Stimulated activated CD8-positive, alpha-beta memory T cell treated with anti-CD3 and anti-CD28 coated beads, Interleukin-7, amount 100 ng/mL, for 24 hours (primary cell): ENCODE results near the gene CALCA.
"Not testable (repeated sequence)": the region's sequence is repeated elsewhere in the genome, so short reads cannot be mapped to it uniquely, and the experiment has no call there.

Source experiments
- DNase-seq: peaks from one replicate; pipeline ENCODE4 v3.0.0-alpha.2; 2020; ENCODE audit warnings: low read depth

Gene CALCA, protein sequence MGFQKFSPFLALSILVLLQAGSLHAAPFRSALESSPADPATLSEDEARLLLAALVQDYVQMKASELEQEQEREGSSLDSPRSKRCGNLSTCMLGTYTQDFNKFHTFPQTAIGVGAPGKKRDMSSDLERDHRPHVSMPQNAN

DNA sequence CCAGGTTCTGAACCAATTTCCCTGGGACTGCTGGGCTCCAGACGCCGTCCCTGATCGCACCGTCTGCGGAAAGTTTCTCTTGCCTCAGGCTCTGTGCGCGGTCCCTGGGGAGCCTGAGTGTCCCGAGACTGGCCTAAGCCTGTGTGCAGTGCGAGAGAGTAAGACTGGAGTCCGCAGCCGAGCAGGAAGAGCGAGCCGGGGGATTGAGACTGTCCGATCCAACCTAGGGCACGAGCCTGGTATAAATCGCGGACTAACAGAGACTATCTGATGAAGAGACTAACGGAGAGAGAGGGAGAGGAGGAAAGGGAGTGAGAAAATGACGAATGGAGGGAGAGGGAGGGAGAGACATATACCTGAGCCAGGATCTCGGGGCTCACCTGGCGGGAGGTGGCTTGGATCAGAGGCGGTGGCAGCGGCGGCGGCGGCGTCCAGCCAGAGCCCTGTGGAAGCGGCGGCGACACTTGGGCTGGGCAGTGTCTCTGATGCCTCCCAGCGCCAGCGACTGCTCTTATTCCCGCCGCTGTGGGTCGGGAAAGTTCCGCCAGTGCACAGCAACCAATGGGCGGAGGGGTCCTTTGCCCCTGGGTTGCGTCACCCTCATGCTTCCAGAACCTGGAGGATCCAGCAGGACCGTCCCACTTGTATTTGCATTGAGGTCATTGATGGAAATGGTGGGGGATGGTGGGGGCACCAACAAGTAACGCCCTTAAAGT, at the start of gene CALCA:
Gene CALCA (minus strand): TSS at position 487 of the 716 bp plus-strand sequence. CDS start 1,159 bp downstream, outside the sequence.
- no peak for DNase-seq

DNA sequence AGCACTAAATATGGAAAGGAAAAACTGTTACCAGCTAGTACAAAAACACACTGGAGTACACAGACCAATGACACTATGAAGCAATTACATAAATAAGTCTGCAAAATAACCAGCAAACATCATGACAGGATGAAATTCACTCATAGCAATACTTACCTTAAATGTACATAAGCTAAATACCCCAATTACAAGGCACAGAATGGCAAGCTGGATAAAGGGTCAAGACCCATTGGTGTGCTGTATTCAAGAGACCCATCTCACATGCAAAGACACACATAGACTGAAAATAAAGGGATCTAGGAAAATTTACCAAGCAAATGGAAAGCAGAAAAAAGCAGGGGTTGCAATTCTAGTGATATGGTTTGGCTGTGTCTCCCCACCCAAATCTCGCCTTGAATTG, 44.0 kb upstream of the CALCA start:
- no peak for DNase-seq

DNA sequence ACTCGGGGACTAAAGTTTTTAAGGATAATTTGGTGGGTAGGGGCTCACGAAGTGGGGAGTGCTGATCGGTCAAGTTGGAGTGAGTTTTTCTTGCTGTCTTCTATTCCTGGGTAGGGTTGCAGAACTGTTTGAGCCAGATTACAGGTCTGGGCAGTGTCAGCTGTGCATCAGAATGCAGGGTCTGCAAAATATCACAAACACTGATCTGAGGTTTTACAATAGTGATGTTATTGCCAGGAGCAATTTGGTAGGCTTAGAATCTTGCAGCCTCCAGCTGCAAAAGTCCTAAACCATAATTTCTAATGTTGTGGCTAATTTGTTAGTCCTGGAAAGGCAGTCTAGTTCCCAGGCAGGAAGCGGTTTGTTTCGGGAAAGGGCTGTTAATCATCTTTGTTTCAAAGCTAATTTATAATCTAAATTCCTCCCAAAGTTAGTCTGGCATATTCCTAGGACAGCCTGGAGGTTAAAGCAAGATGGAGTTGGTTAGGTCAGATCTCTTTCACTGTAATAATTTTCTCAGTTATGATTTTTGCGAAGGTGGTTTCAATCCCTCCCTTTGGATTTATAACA, 39.7 kb upstream of the CALCA start:
- DNase-seq: no peak

DNA sequence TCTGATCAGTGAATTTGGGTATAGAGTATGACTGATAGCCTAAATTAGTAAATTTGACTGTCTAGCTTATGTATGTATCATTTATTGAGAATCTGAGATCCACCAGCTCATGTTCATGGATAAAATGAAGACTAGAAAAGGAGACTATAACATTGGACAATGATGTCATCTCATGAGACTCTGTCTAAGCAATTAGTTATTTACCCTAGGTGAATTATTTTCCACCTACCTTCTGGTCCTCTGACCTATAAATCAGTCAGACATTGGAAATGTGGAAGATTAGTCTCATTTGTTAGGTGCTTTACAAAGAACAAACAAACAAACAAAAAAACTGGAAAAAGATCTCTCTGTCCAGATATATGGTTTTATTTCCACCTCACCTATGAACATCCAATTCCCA, 38.7 kb upstream of the CALCA start:
- DNase-seq: no peak

DNA sequence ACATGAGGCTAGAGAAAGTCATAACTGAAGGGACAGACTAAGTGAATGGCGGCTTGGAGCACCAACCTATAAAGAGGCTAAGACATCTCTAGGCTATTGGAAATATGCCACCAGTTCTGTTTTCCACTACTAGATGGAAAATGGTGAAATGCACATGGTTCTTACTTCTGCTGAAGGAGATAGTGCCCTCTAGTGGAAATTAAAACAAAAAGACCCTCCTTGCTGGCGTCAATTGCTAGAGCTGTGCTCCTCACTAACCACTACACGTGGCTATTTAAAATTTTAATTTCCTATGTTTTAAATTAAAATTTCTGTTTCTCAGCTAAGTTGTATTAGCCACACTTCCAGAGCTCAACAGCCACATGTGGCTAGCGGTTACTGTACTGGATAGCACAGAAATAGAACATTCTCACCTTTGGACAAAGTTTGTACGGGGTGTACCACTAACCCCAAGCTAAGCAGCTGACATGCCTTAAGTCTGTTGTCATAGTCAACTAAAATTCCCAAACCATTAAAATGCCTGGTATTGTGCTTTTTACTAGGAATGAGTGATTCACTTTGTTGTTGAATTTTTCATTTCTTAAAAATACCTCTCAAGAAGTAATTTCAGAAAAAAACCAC, 34.1 kb upstream of the CALCA start:
- no peak for DNase-seq

DNA sequence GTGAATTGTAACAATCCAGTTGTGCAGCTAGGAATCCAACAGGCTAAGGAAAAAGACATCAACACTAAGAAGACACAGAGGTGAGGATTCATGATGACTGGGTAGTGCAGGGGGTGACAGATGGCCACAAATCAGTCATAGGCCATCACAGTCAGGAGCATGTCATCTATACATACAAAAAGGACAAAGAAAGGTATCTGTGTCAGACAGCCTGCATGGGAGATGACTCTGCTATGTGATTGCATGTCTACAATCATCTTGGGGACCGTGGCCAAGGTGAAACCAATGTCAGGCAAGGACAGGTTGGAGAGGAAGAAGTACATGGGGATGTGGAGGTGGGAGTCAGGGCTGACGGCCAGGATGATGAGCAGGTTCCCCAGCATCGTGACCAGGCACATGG, 16.0 kb upstream of the CALCA start:
- not testable (repeated sequence) for DNase-seq

DNA sequence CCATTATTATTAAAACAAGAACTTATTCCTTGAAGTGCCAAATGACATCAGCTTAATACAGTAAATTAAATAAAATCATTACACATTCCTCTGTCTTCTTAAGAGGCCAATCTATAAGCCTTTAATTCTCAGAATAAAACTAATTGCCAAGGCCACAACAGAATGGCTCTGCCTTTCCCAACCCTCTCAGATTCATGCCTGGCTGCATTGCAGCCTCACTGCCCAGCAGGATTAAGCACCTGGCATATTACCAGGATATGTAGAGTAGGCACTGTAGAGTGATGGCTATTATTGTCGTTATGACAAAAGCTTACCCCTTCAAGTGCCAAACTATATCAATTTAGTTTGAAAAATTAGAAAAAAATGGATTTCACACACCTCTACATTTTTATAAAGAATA, 9.4 kb upstream of the CALCA start:
- no peak for DNase-seq

DNA sequence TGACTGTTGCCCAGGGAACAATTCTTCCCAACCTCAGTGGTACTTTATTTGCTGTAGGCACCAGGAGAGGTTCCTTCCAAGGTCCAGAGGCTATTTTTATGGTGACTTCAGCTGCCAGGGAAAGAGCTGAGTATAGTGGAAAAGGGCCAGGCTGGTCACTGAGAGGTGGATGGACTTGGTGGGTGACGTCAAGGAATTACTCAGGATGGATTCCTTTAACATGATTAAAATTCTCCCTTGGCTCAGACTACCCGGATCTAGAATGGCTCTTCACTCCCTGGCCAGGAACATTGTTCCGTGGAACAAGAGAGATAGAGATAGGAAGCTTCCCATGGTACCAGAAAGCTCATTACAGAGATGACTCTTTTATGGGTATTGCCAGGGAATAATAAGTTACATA, 8.7 kb upstream of the CALCA start:
- no peak for DNase-seq

DNA sequence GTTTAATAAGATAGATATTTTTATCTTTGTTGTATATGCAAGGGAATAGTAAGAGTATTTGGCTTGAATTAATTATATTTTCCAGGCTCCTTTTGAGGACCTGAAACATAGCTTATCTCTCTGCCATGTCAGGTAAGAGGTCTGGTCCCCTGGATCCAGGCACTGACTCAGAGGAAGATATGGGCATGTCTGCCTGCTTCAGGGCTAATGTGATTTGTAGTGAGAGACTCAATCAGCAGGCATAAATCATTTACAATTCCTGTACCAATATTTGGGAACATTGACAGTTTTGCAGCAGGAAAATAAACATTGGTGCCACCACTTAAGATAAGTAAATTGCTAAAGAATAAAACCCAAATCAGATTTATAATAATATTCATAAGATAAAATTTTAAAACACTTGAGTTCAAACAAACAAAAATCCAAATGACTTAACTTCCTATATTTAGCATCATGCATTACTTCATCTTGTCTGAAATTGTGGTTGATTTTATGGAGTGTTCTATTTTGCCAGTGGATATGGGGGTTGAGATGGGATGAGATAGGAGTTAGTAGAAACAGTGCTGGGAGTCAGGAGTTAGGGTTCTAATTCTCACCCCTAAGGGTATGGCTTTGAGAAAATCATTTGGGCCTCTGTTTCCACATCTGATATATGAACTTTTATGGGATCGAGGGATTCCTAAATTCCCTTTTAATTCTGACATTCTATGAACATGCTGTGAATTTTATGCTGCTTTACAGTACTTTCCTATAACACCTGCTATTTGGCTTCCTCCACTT, 5.1 kb upstream of the CALCA start:
- DNase-seq: no peak

DNA sequence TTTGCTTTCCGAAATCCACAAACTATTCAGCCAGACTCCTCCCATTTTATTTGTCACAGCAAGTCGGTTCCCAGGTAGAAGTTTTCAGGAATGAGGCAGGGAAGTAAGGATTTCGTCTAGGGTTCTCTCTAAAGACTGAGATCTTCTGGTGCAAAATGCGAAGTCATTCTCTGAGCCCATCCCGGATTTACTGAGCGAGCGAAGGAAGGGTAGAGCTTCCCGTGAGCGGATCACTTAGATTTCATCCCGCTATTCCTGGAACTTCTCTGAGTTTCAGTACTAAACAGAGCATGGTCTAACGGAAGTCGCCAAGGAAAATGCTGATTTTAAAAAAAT, 3.1 kb upstream of the CALCA start:
- no peak for DNase-seq

DNA sequence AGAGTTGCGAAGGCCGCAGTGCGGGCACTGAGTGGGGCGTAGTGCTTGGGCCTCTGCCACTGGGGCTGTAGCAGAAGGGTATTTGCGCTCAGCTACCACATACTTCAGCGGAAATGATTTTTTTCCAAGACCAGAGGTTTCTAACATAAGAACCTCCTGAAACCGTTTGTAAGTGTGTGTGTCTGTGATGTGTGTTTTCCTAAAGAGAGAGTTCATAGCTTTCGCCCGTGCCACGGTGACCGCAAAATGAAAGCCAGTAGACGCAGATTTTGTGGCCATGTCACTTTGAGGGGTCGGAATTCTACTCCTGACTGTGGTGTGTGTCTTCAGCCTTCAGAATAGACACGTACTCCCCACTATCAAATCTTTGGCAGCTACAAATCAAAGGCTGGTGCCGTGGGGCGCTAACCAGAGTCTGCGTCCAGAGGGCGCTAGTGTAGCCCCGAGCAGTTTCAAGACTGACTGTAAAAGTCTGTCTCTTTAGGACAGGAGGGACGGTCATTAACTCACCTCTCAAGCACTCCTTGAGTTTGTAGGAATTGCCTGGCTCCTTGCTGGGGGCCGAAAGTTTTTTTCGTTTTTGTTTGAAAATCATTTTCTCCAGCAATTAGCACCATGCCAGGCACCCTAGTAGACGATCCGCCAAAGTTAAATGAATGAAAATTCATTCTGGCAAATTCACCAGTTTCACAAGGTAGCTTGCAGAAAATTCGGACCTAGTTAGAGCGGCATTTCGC, 2.5 kb upstream of the CALCA start:
- DNase-seq: peak; percentile 25

DNA sequence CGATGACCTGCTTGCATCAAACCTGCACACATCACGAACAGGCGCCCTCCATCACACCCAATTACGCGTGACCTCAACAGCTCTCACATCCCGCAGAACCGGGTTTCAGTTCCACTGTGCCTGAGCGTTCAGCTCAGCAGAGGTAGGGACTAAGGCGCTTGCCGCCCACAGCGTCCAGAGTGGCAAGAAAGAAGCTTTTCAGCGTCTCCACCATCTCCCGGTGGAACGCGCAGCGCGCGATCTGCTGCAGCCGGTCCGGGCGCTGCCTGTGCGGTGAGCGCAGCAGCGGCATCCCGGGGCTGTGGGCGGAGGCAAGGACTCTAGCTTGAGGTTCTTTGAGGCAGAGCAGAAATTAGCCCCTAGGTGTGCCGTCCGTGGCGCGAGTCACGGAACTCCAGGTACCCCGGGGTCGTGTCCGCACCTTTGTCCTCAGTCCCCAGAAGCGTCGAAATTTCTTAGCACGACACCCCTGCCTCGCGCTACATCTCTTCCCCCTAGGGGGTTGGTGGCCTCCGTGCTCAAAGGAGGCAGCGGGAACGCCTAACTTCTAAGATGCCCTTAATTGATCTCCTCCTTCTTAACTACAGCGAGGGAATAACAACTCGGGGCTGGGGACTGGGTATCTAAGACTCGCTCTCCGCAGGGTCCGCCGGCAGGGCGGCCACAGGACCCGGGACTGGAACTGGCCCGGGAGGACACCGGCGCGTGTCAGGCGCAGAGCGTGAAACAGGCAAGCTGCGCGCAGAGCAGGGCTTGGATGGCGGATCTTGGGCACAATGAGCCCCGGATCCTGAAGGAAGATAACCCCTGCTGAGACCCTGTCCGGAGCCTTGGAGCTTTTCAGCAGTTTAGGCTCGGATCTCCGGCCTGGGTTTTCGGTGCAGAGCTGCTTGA, 1.7 kb upstream of the CALCA start:
- DNase-seq: no peak

DNA sequence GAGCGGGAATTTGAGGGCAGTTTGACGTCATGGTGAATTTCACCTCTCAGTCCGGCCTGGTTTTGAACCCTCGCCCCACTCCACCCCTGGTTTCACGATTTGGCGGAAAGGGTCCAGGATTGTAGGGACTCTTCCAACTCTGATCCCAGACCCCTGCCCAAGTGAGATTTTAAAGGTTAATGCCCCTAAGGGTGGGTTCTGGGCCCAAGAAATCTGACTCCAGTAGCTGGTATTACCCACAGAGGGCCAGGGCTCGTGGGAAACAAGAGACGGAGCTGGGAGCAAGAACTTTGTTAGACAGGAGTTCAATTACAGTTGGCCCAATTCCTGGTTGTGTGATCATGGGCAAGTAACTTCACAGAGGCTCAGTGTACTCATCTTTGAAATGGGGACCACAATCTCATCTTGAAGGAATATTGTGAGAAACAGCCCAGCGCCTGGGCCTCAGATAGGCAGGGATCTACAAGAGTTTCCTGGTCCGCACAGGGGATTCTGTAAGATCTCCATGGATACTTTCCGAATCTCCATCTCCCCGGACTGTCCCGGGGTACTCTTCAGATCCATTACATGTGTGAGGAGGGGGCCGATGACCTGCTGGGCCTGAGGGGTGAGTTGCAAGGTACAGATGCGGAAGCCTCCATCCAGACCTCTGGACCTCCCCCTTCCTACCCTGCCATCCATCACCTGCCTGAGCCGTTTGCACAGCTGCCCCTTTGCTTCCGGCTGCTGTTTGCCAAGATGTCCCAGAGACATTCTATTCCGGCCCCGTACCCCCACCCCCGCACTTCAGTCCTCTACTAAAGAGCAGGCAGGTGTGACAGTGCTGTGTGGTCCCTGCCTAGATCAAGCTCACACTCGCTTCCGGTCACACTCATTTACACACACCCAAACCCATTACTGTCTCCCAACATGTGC, 687 bp upstream of the CALCA start:
- no peak for DNase-seq

DNA sequence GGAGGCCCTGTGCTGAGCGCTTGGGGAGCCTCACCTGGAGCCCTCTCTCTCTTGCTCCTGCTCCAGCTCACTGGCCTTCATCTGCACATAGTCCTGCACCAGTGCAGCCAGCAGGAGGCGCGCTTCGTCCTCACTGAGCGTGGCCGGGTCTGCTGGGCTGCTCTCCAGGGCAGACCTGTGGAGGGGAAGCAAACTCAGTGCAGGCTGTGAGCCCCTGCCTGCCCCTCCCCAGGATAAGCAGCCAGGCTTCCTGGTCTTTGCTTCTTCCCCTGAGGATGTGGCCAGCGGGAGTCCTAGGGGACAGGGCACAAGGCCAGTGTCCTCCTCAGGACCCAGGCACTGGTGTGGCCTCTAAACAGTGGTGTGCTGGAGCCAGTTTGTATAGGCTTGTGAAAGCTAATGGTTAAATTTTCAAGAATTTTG, 2.2 kb downstream of the CALCA start:
- peak; percentile 34 for DNase-seq

DNA sequence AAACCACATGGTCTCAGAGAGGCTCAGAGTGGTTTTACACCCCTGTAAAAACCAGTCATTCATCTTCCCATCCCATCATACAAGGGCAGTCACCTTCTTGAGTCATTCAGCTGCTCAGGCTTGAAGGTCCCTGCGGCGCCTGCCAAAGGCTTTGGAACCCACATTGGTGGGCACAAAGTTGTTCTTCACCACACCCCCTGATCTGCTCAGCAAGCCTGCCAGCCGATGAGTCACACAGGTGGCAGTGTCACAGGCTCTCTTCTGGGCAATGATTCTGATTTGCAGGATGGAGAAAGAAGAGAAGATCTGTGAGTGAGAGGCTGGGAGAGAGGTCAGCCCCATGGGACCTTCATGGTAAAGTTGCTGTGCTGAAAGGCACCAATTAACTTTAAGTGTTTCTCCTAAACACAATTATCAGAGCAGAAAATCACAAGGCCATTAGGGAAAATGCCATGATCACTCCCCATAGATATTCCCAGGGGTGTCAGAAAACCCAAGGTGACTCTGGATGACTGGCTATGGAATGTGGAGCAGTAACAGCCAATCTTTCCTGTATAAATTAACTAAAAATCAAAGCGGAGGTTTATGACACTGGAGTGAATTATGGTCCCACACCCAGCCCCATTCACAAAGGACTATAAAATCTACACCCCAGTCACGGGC, 4.4 kb downstream of the CALCA start:
- no peak for DNase-seq

DNA sequence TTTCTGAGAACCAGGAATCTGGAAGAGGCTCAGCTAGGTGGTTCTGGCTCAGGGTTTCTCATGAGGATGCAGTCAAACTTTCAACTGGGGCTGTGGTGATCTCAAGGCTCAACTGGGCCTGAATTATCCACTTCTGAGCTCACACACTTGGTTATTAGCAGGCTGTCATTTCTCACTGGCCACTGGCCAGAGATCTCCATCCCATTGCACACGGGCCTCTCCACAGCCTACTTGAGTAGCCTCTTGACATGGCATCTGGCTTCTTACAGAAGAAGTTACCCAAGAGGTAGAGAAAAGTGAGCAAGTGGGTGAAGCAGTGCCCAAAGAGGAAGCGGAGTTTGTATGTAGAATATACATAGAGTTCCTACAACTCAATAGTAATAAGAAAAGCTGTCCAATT, 16.0 kb downstream of the CALCA start:
- DNase-seq: no peak

DNA sequence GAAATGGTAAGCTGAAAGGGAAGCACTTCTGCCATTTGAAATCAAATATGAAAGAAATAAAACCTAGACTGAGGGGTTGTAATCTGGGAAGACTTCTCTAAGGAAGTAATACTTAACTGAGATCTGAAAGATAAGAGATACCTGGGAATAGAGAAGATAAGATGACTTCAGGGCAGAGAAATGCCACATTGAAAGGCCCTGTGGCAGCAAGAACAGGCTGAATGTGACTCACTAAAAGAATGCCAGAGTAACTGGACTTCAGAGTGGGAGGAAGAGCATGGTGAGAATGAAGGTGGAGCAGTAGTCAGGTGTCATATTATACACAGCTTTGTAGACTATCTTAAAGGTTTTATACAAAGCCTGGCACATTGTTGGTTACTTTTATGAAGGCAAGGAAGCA, 17.6 kb downstream of the CALCA start:
- DNase-seq: no peak

DNA sequence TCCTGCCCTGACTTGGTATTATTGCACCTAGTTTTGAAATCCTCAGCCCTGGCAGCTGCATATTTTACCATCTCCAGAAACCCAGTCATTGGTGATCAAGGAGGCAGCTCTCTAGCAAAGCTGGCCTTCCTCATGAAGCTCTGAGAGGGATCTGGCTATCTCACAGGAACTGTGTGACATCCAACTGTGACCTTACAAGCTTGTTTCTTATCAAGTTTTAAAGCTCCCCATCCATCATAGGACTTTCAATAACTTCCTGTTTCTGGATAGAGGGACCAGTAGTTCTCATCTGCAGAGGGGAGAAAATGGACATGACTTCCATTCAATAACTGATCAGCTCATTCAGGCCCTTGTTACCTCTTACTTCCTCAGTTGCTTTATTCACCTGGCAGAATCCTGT, 18.2 kb downstream of the CALCA start:
- DNase-seq: no peak

DNA sequence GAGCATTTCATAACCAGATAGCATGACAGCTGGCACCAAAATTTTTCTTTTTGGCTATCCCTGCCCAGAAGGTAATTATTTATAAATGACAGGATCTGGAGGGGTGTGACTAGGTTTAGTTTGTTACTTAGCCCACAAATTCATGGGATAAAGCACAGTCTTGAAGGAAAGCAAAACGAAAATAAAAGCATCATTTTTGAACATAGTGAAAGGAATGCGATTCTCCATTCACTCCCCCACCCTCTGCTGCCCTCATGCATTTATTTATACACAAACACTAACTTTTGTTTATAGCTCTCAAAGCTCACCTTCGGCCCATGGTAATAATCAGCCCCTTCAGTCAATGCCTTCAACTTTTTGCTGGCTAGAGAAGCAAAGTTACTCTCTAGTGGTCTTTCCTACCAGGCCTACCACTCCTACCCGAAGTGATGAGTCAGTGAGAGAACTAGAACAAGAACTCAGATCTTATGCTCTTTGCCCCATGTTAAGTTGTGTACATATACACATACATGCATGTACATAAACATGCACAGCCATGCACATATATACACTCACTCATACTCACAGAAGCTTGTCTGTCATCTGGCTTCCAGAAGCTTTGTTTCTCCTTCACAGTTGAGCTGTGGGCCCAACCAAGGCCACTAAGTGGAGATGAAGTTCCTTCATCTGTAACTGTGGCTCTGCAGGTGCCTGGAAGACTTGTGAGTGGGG, 22.6 kb downstream of the CALCA start:
- DNase-seq: no peak
